ENCODE measurements around the gene FAM83G. TPM values are rescaled to one million over a fixed set of nuclear protein-coding genes. Genes with fewer than 3 reads are reported as not detected.

Gene FAM83G
- total and polyA plus RNA-seq, 3 donors from 2014 or later = 2.5 to 4.7 (median 4.6) TPM

DNA sequence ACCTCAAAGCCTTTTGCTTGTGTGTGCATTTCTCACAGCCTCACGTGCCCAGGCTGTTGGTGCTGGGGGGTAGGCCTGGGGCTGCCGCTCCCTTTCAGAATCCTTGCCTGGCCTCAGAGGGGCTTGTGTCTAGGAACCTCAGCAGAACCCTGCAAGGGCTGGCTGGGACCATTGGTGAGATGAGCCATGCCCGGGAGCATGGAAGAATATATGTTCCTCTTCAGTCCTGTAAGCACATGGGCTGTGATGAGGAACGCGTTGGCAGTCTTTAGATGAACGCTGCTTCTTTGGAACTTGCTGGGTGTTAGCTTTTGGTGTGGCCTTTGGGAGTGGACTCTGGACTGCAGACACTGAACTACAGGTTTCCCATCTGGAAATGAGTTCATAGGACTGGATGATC is 84.6 kb downstream of the FAM83G start:
- no peak overlapping the region for H3K27ac ChIP-seq
- intact Hi-C loops (cut with DNase I; ENCODE audit: low total_unique reads) = no loop called here
- H3K4me3 ChIP-seq = no peak overlapping the region
- no peaks in the 10 kb centered on the region for H3K27me3 ChIP-seq
- H3K9me3 ChIP-seq = no peaks in the 10 kb centered on the region
- TF ChIP-seq POLR2A (IDR thresholded peaks at IDR 0.05) (no peak), CTCF (IDR thresholded peaks at IDR 0.05) (no peak)
- 71 to 73% methylated on average over 6 of the region's 6 CpGs for WGBS, 2 donors
- peaks cover 3% of the 10 kb centered on the region for H3K4me1 ChIP-seq
- no peak for DNase-seq
- no peaks in the 10 kb centered on the region for H3K36me3 ChIP-seq (ENCODE audit: low read depth, missing control alignments)

Small RNA genes lying within 50 kb of the gene (small RNA-seq; reads per million reads assigned to genes)
- gene AC090286.3 (0 reads per million in 2 donors), gene RF00324 (0 reads per million in 2 donors)

Other genes starting within 250 kb of the FAM83G start
- gene TVP23B, start 223.6 kb downstream of the FAM83G start, total RNA-seq = 10 to 100 TPM; 49.8 to 51.2 TPM
- 54.3 TPM for gene TVP23B, start 223.6 kb downstream of the FAM83G start, polyA plus RNA-seq (ENCODE audit: insufficient read depth, low read depth, low replicate concordance)
- gene PRPSAP2, start 146.6 kb downstream of the FAM83G start, total RNA-seq = 10 to 100 TPM; 55.4 to 56.1 TPM
- gene PRPSAP2, start 146.6 kb downstream of the FAM83G start, polyA plus RNA-seq (ENCODE audit: insufficient read depth, low read depth, low replicate concordance) = 42.8 TPM
- gene SLC5A10, start 52.6 kb downstream of the FAM83G start, total RNA-seq = 1 to 10 TPM; 1.1 TPM
- gene SLC5A10, start 52.6 kb downstream of the FAM83G start, polyA plus RNA-seq (ENCODE audit: insufficient read depth, low read depth, low replicate concordance) = 0.98 TPM
- gene GRAP, start 42.2 kb upstream of the FAM83G start, total RNA-seq = 1 to 10 TPM; 5.3 to 7.2 TPM
- 13.2 TPM for gene GRAP, start 42.2 kb upstream of the FAM83G start, polyA plus RNA-seq (ENCODE audit: insufficient read depth, low read depth, low replicate concordance)
- gene GRAPL, start 122.8 kb upstream of the FAM83G start, total RNA-seq = 1 to 10 TPM; 2.0 to 2.2 TPM
- gene GRAPL, start 122.8 kb upstream of the FAM83G start, polyA plus RNA-seq (ENCODE audit: insufficient read depth, low read depth, low replicate concordance) = 9.5 TPM
- gene EPN2, start 232.6 kb upstream of the FAM83G start, total RNA-seq = 10 to 100 TPM; 60.0 to 66.5 TPM
- 61.1 TPM for gene EPN2, start 232.6 kb upstream of the FAM83G start, polyA plus RNA-seq (ENCODE audit: insufficient read depth, low read depth, low replicate concordance)

All from testis (tissue), 3 donors.